K562 (cell line): Measurements from ENCODE around the gene DYNLL1. TPM values are rescaled to one million over a fixed set of nuclear protein-coding genes. Genes with fewer than 3 reads are reported as not detected.

Experiments
- CBX8 ChIP-seq: fragments of 200-600 bp; sonication (generic); IDR thresholded peaks from 2 replicates; pipeline ENCODE4 v1.6.1; 2012; ENCODE audit warnings: borderline replicate concordance, mixed run types, low read depth, mild to moderate bottlenecking, moderate library complexity, mixed read lengths, low read length, control low read depth, inconsistent platforms; ENCODE audit not compliant: poor library complexity, severe bottlenecking; ENCODE audit errors: extremely low read depth
- EGR1 ChIP-seq: fragments of 450-650 bp; conservative IDR thresholded peaks from 2 replicates; pipeline ENCODE4 v1.6.1; 2017; ENCODE audit warnings: mild to moderate bottlenecking
- EP300 ChIP-seq: IDR thresholded peaks from 2 replicates; pipeline ENCODE4 v1.6.1; 2012; ENCODE audit warnings: low read length, improper control_type of control experiment
- GABPB2 ChIP-seq: fragments of 250-450 bp; sonication (Bioruptor Pico); conservative IDR thresholded peaks from 2 replicates; pipeline ENCODE4 v1.5.1; 2021; ENCODE audit warnings: mild to moderate bottlenecking
- GATA2 ChIP-seq: sonication (generic); formaldehyde crosslinking; IDR thresholded peaks from 2 replicates; pipeline ENCODE4 v1.4.0; 2020; ENCODE audit warnings: mild to moderate bottlenecking, missing genetic modification reagents
- GTF2B ChIP-seq: IDR thresholded peaks from 2 replicates; pipeline ENCODE4 v1.6.1; 2011; ENCODE audit not compliant: insufficient read length; ENCODE audit errors: extremely low read depth
- HMGN3 ChIP-seq: IDR thresholded peaks from 2 replicates; pipeline ENCODE4 v1.6.1; 2011; ENCODE audit warnings: borderline replicate concordance, low read depth, mild to moderate bottlenecking, mixed read lengths, low read length; ENCODE audit not compliant: insufficient read length; ENCODE audit errors: extremely low read depth
- NR2F6 ChIP-seq: fragments of 450-650 bp; formaldehyde crosslinking; IDR thresholded peaks from 2 replicates; pipeline ENCODE4 v1.4.0; 2020; ENCODE audit warnings: mild to moderate bottlenecking
- NRF1 ChIP-seq, 2 experiments: fragments of 450-650 bp; IDR thresholded peaks in 1 of 2; conservative IDR thresholded peaks in 1 of 2; 2 replicates each; pipeline ENCODE4 v1.6.1; 2014; ENCODE audit warnings: mild to moderate bottlenecking in 2 of 2
- PRDM10 ChIP-seq: fragments of 450-650 bp; IDR thresholded peaks from 2 replicates; pipeline ENCODE4 v1.6.1; 2018; ENCODE audit not compliant: partially characterized antibody
- RB1 ChIP-seq: fragments of 450-650 bp; IDR thresholded peaks from 2 replicates; pipeline ENCODE4 v1.6.1; 2017; ENCODE audit warnings: low read depth, mild to moderate bottlenecking
- SIX5 ChIP-seq, 2 experiments: IDR thresholded peaks; 2 replicates each; pipeline ENCODE4 v1.6.1; 2011; ENCODE audit warnings: low read length in 2 of 2, borderline replicate concordance in 1 of 2, low read depth in 1 of 2, mild to moderate bottlenecking in 1 of 2, moderate library complexity in 1 of 2; ENCODE audit not compliant: insufficient read depth in 1 of 2
- ZNF184 ChIP-seq: sonication (generic); formaldehyde crosslinking; IDR thresholded peaks from 2 replicates; pipeline ENCODE4 v1.5.0; 2020; ENCODE audit warnings: missing genetic modification reagents
- ZNF668 ChIP-seq: fragments of 250-450 bp; sonication (Bioruptor Pico); IDR thresholded peaks from 2 replicates; pipeline ENCODE4 v1.8.0; 2022; ENCODE audit warnings: mild to moderate bottlenecking, inconsistent platforms
- polyA plus RNA-seq, 8 experiments: library from polyadenylated mRNA; depleted of rRNA in 4 of 8; stranded (reverse) in 5 of 8; unstranded in 3 of 8; fragments of >200 nt; fragmentation: Nextera tagmentation in 2 of 8; fragmentation: Illumina TruSeq in 1 of 8; extraction: Ambion mirVana in 2 of 8; extraction: Trizol in 1 of 8; gene quantifications; 2 replicates each; pipeline versions ENCODE4 v1.2.1 to v1.2.3, GENCODE V29; 2011 to 2014; ENCODE audit warnings: inconsistent platforms in 1 of 8, missing spikeins in 1 of 8
- total RNA-seq, 7 experiments: library from RNA; depleted of rRNA in 6 of 7; stranded (reverse); fragments of >200 nt in 6 of 7; fragmentation: Illumina TruSeq in 2 of 7; extraction: Trizol in 2 of 7; gene quantifications; 2 replicates each; pipeline versions ENCODE4 v1.2.1 to v1.2.3, GENCODE V29; 2011 to 2021; ENCODE audit warnings: low replicate concordance in 1 of 7
- TF ChIP-seq, protein P1 (sequence below): sonication (generic); IDR thresholded peaks from 2 replicates; pipeline ENCODE4 v1.6.1; 2016
- TF ChIP-seq, protein P2 (sequence below): fragments of 250-450 bp; sonication (Bioruptor Pico); IDR thresholded peaks from 2 replicates; pipeline ENCODE4 v1.8.0; 2021; ENCODE audit warnings: moderate library complexity, mild to moderate bottlenecking, inconsistent platforms
- TF ChIP-seq, protein P3 (sequence below): fragments of 250-450 bp; sonication (Bioruptor Pico); IDR thresholded peaks from 2 replicates; pipeline ENCODE4 v1.5.1; 2021; ENCODE audit warnings: mild to moderate bottlenecking

Gene DYNLL1
- total and polyA plus RNA-seq, 9 of the 15 experiments (the other 6 are each of a cell fraction or from before 2014, with no cell fraction given), result 303 to 1,112 (median 468) TPM

DNA sequence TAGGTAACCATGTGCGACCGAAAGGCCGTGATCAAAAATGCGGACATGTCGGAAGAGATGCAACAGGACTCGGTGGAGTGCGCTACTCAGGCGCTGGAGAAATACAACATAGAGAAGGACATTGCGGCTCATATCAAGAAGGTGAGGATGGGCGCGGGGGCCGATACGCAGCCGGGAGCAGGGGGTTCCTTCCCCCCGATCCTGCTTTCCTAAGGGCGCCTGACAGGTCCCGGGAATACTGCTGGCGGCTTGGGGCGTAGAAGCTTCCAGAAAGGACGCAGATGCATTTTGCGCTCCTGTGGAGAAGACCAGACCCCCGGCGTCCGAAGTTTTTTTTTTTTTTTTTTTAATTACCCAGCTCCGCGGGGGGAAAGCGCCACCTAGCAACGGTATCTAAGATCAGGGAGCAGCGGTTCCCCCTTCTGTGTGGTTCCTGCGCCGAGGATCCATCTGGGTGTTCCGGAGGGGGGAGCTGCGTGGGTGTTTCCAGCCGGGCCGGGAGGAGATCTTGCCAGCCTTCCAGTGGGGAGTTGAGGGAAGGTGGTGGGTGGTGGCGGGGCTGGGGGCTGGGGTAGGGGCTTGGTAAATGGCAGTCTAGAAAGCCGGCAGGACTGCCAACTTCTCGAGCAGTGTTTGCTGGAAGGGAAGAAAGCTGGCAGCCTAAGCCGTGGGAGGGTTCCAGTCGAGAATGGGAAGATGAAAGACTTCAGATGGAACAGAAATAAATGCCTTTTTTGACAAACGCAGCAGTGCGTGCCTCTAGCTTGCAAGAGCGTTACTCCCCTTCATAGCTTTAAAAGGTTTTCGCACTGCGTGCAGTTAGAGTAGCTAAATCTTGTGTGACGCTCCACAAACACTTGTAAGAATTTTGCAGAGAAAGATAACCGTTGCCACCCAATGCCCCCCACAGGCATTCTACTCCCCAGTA lies 764 bp downstream of the DYNLL1 start (continued):
- TF ChIP-seq RB1, result no peak
- no peak; a peak in 1 of 4 replicates for TF ChIP-seq NRF1 (conservative IDR thresholded peaks at IDR 0.05 in 1 of 2, IDR thresholded peaks at IDR 0.05 in 1 of 2)
- TF ChIP-seq PRDM10, result peak; percentile 74
- no peak for TF ChIP-seq GTF2B
- TF ChIP-seq, protein P1, sequence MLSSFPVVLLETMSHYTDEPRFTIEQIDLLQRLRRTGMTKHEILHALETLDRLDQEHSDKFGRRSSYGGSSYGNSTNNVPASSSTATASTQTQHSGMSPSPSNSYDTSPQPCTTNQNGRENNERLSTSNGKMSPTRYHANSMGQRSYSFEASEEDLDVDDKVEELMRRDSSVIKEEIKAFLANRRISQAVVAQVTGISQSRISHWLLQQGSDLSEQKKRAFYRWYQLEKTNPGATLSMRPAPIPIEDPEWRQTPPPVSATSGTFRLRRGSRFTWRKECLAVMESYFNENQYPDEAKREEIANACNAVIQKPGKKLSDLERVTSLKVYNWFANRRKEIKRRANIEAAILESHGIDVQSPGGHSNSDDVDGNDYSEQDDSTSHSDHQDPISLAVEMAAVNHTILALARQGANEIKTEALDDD, result no peak; the same call in 1 of the 2 replicates
- TF ChIP-seq EGR1, result peak; percentile 87
- TF ChIP-seq ZNF184 (CRISPR knock-in tag), result no peak
- TF ChIP-seq HMGN3, result no peak
- no peak for TF ChIP-seq ZNF668
- TF ChIP-seq SIX5 (IDR thresholded peaks at IDR 0.05; ENCODE audit: borderline replicate concordance in 1 of 2, insufficient read depth in 1 of 2, low read depth in 1 of 2, low read length in 2 of 2), result no peak
- TF ChIP-seq GATA2 (CRISPR knock-in tag), result peak; percentile 78
- TF ChIP-seq GABPB2 (CRISPR knock-in tag), result no peak
- TF ChIP-seq, protein P2, sequence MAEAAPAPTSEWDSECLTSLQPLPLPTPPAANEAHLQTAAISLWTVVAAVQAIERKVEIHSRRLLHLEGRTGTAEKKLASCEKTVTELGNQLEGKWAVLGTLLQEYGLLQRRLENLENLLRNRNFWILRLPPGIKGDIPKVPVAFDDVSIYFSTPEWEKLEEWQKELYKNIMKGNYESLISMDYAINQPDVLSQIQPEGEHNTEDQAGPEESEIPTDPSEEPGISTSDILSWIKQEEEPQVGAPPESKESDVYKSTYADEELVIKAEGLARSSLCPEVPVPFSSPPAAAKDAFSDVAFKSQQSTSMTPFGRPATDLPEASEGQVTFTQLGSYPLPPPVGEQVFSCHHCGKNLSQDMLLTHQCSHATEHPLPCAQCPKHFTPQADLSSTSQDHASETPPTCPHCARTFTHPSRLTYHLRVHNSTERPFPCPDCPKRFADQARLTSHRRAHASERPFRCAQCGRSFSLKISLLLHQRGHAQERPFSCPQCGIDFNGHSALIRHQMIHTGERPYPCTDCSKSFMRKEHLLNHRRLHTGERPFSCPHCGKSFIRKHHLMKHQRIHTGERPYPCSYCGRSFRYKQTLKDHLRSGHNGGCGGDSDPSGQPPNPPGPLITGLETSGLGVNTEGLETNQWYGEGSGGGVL (CRISPR knock-in tag), result no peak
- TF ChIP-seq, protein P3, sequence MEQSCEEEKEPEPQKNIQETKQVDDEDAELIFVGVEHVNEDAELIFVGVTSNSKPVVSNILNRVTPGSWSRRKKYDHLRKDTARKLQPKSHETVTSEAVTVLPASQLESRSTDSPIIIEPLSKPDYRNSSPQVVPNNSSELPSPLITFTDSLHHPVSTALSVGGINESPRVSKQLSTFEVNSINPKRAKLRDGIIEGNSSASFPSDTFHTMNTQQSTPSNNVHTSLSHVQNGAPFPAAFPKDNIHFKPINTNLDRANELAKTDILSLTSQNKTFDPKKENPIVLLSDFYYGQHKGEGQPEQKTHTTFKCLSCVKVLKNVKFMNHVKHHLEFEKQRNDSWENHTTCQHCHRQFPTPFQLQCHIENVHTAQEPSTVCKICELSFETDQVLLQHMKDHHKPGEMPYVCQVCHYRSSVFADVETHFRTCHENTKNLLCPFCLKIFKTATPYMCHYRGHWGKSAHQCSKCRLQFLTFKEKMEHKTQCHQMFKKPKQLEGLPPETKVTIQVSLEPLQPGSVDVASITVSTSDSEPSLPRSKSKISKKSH (CRISPR knock-in tag), result no peak
- no peak for TF ChIP-seq NR2F6 (CRISPR knock-in tag)
- TF ChIP-seq EP300, result peak; percentile 21; the same call in 1 of the 2 replicates
- no peak for TF ChIP-seq CBX8
